ENCODE data around the gene GPR55. TPM values are rescaled to one million over a fixed set of nuclear protein-coding genes. Genes with fewer than 3 reads are reported as not detected.

Gene GPR55
- total and polyA plus RNA-seq, 2 donors (not counting 1 experiment from before 2014, with no cell fraction given): 3.0 to 4.1 TPM

GRCh38 chr2:230928701-230929380 is 3.8 kb upstream of the GPR55 start:
- H2AFZ ChIP-seq (ENCODE audit: insufficient read depth, low read depth, low read length, poor library complexity, severe bottlenecking): no peak overlapping the region
- peaks cover 3 to 21% of the 10 kb centered on the region in 2 donors for H3K4me1 ChIP-seq (ENCODE audit: control insufficient read depth in 2 of 2, insufficient read depth in 2 of 2, low read length in 2 of 2)
- Mint-ChIP-seq H3K9me3 (ENCODE audit: insufficient read depth) (no peaks in the 10 kb centered on the region), H3K27ac (no peak overlapping the region), H3K27me3 (peaks cover 4% of the 10 kb centered on the region), H3K4me1 (peaks cover 17% of the 10 kb centered on the region), H3K4me3 (no peak overlapping the region)
- DNase-seq: no peak
- no peak overlapping the region for H3K4me2 ChIP-seq (replicated peaks; ENCODE audit: low read depth, low read length, poor library complexity, severe bottlenecking)
- H3K9ac ChIP-seq (ENCODE audit: low read length): no peak overlapping the region
- WGBS (ENCODE audit: insufficient coverage): 97% methylated on average over 8 of the region's 12 CpGs
- no peaks in the 10 kb centered on the region for H3K79me2 ChIP-seq (ENCODE audit: control insufficient read depth, insufficient read depth, low read length)
- no peak overlapping the region for H3K4me3 ChIP-seq (ENCODE audit: control extremely low read depth in 1 of 5, extremely low read depth in 1 of 5, insufficient read depth in 1 of 5, low read depth in 2 of 5, low read length in 4 of 5)
- intact Hi-C loops (cut with micrococcal nuclease): no loop called here
- H4K20me1 ChIP-seq (ENCODE audit: control insufficient read depth, insufficient read depth, low read length, poor library complexity, severe bottlenecking): no peaks in the 10 kb centered on the region
- no peak for ATAC-seq (ENCODE audit: low read depth)
- peaks cover 0 to under 1% (median 0%) of the 10 kb centered on the region in 4 experiments for H3K27me3 ChIP-seq (replicated peaks in 1 of 4; ENCODE audit: control extremely low read depth in 1 of 4, control insufficient read depth in 3 of 4, insufficient read depth in 4 of 4, low read length in 3 of 4)
- TF ChIP-seq EZH2 (IDR thresholded peaks at IDR 0.05; ENCODE audit: borderline replicate concordance, insufficient read depth, low read depth, low read length, poor library complexity, severe bottlenecking) (no peak), CTCF (IDR thresholded peaks at IDR 0.05) (no peak)
- CTCF ChIA-PET: no interaction called here
- H3K36me3 ChIP-seq (replicated peaks in 1 of 2; ENCODE audit: control extremely low read depth in 1 of 2, control insufficient read depth in 1 of 2, extremely low read depth in 1 of 2, insufficient read depth in 2 of 2, low read length in 1 of 2): no peaks in the 10 kb centered on the region
- POLR2A ChIA-PET: no interaction called here
- no peak overlapping the region for H3K27ac ChIP-seq (ENCODE audit: low read length in 2 of 2)
- no peaks in the 10 kb centered on the region for H3K9me3 ChIP-seq (ENCODE audit: control extremely low read depth in 1 of 3, control insufficient read depth in 2 of 3, insufficient read depth in 1 of 3, low read length in 2 of 3)

DNA sequence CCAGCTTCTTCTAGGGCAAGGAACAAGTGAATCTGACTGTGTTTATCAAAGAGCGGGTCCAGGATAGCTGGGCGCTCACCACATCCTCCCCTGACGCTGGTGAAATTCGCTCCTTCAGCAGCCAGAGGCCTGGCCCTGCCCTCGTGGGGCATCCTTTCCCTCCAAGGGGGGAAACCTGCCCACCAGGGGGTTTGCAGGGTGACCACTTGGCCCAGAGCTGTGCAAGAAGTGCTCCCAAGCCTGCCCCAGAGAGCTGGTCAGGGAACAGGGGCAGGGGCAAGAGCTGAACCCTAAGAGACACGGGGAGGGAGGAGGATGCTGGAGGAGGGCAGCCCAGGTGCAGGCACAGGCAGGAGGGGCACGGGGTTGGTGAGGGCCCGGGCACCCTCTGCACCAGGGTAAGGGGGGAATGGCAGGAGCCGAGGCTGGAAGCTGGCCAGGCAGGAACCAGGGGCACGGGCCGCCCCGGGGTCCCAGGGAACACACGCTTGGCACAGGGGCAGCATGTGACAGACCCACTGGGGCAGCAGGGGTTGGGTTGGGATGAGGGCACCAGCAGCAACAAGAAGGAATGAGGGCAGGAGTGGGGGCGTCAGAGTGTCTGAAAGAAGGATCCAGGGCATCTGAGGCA is 2.8 kb upstream of the GPR55 start:
- Histone ChIP-seq H3K4me1 (ENCODE audit: control insufficient read depth in 2 of 2, insufficient read depth in 2 of 2, low read length in 2 of 2) (peaks cover 3 to 24% of the 10 kb centered on the region in 2 donors), H3K9me3 (ENCODE audit: control extremely low read depth in 1 of 3, control insufficient read depth in 2 of 3, insufficient read depth in 1 of 3, low read length in 2 of 3) (no peaks in the 10 kb centered on the region), H3K9ac (ENCODE audit: low read length) (no peak overlapping the region), H3K27me3 (replicated peaks in 1 of 4; ENCODE audit: control extremely low read depth in 1 of 4, control insufficient read depth in 3 of 4, insufficient read depth in 4 of 4, low read length in 3 of 4) (peaks cover 0 to 4% (median 0%) of the 10 kb centered on the region in 4 experiments), H3K27ac (ENCODE audit: low read length in 2 of 2) (no peak overlapping the region), H2AFZ (ENCODE audit: insufficient read depth, low read depth, low read length, poor library complexity, severe bottlenecking) (no peak overlapping the region), H3K4me2 (replicated peaks; ENCODE audit: low read depth, low read length, poor library complexity, severe bottlenecking) (no peak overlapping the region), H3K4me3 (ENCODE audit: control extremely low read depth in 1 of 5, extremely low read depth in 1 of 5, insufficient read depth in 1 of 5, low read depth in 2 of 5, low read length in 4 of 5) (no peak overlapping the region), H4K20me1 (ENCODE audit: control insufficient read depth, insufficient read depth, low read length, poor library complexity, severe bottlenecking) (no peaks in the 10 kb centered on the region), H3K79me2 (ENCODE audit: control insufficient read depth, insufficient read depth, low read length) (no peaks in the 10 kb centered on the region), H3K36me3 (replicated peaks in 1 of 2; ENCODE audit: control extremely low read depth in 1 of 2, control insufficient read depth in 1 of 2, extremely low read depth in 1 of 2, insufficient read depth in 2 of 2, low read length in 1 of 2) (no peaks in the 10 kb centered on the region)
- Mint-ChIP-seq H3K9me3 (ENCODE audit: insufficient read depth) (no peaks in the 10 kb centered on the region), H3K27me3 (peaks cover 4% of the 10 kb centered on the region), H3K27ac (no peak overlapping the region), H3K4me3 (no peak overlapping the region), H3K4me1 (peaks cover 19% of the 10 kb centered on the region)
- TF ChIP-seq EZH2 (IDR thresholded peaks at IDR 0.05; ENCODE audit: borderline replicate concordance, insufficient read depth, low read depth, low read length, poor library complexity, severe bottlenecking): no peak
- TF ChIP-seq CTCF (IDR thresholded peaks at IDR 0.05): no peak
- ChIA-PET CTCF (interaction anchor here (1.0 to 1.4 kb wide), 2 partner anchors 60 to 61 kb away, joined by 3 to 4 read pairs; no protein-coding TSS in a partner anchor), POLR2A (no interaction called here)
- intact Hi-C loops (cut with micrococcal nuclease): no loop called here
- ATAC-seq (ENCODE audit: low read depth): no peak
- DNase-seq: no peak
- WGBS (ENCODE audit: insufficient coverage): 90% methylated on average over 13 of the region's 14 CpGs

Data from B cell (primary cell).